ENCODE data around the gene MSI2. TPM values are rescaled to one million over a fixed set of nuclear protein-coding genes. Genes with fewer than 3 reads are reported as not detected.

The MSI2 gene
- total RNA-seq, 1 donor from 2014 or later, result 33.8 TPM

GRCh38 chr17:57713140-57713539 is 456.8 kb downstream of the MSI2 start:
- Histone ChIP-seq H3K4me3 (ENCODE audit: low read depth, low read length) (no peak overlapping the region), H3K36me3 (ENCODE audit: control insufficient read depth, insufficient read depth, low read length) (no peaks in the 10 kb centered on the region), H3K27me3 (ENCODE audit: control insufficient read depth, insufficient read depth, low read length) (peaks cover 25% of the 10 kb centered on the region)
- no peak for DNase-seq (ENCODE audit: low read depth)
- TF ChIP-seq, protein P1, sequence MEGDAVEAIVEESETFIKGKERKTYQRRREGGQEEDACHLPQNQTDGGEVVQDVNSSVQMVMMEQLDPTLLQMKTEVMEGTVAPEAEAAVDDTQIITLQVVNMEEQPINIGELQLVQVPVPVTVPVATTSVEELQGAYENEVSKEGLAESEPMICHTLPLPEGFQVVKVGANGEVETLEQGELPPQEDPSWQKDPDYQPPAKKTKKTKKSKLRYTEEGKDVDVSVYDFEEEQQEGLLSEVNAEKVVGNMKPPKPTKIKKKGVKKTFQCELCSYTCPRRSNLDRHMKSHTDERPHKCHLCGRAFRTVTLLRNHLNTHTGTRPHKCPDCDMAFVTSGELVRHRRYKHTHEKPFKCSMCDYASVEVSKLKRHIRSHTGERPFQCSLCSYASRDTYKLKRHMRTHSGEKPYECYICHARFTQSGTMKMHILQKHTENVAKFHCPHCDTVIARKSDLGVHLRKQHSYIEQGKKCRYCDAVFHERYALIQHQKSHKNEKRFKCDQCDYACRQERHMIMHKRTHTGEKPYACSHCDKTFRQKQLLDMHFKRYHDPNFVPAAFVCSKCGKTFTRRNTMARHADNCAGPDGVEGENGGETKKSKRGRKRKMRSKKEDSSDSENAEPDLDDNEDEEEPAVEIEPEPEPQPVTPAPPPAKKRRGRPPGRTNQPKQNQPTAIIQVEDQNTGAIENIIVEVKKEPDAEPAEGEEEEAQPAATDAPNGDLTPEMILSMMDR (IDR thresholded peaks at IDR 0.05; ENCODE audit: insufficient read depth, low read length, poor library complexity, severe bottlenecking), result no peak

DNA sequence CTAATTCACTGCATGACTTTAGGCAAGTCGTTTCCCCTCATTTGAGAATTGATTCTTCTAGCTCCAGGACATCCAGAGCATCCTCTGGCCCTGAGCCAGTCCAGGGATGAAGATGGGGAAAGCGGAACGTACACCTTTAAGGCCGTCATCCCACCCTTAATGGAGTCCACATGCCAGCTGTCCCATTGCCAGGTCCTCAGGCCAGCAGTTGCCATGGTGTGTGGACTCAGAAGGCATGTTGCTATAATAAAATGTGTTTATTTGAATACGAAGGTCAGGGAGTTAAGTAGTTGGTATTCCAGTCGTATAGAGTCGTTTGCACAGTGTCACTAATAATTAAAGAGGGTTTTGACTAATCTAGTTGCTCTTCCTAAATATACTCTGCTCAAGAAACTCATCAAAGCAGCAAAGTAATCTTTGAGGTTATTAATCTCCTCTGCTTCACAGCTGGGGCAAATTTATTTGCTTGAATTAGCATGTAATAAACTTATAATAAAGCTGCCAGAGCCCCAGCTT is 458.4 kb downstream of the MSI2 start:
- DNase-seq (ENCODE audit: low read depth), result no peak
- Histone ChIP-seq H3K36me3 (ENCODE audit: control insufficient read depth, insufficient read depth, low read length) (no peaks in the 10 kb centered on the region), H3K27me3 (ENCODE audit: control insufficient read depth, insufficient read depth, low read length) (peaks cover 29% of the 10 kb centered on the region), H3K4me3 (ENCODE audit: low read depth, low read length) (no peak overlapping the region)
- TF ChIP-seq, protein P1 (IDR thresholded peaks at IDR 0.05; ENCODE audit: insufficient read depth, low read length, poor library complexity, severe bottlenecking), result no peak

GRCh38 chr17:57715981-57716380 is 459.7 kb downstream of the MSI2 start:
- Histone ChIP-seq H3K4me3 (ENCODE audit: low read depth, low read length) (no peak overlapping the region), H3K36me3 (ENCODE audit: control insufficient read depth, insufficient read depth, low read length) (no peaks in the 10 kb centered on the region), H3K27me3 (ENCODE audit: control insufficient read depth, insufficient read depth, low read length) (peaks cover 36% of the 10 kb centered on the region)
- DNase-seq (ENCODE audit: low read depth), result no peak
- TF ChIP-seq, protein P1 (IDR thresholded peaks at IDR 0.05; ENCODE audit: insufficient read depth, low read length, poor library complexity, severe bottlenecking), result no peak

DNA sequence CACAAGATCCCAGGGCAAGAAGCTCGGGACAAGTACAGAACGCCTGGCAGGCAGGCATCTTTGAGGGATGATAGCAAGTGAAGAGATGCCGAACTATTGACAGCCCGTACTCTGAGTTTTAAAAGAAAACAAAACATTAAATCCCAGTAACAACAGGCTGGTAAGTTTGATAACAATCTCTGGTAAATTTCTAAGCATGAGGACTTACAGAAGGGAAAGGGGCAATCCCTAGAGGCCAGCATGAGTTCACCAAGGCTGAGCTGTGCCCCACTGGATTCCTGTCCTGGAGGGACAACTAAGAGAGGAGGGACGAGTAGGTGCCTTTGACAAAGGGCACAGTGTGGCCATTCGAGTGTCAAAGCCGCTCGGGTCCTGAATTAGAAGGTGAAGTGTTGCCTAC is 462.6 kb downstream of the MSI2 start:
- no peak overlapping the region for H3K4me3 ChIP-seq (ENCODE audit: low read depth, low read length)
- no peak for DNase-seq (ENCODE audit: low read depth)
- no peaks in the 10 kb centered on the region for H3K36me3 ChIP-seq (ENCODE audit: control insufficient read depth, insufficient read depth, low read length)
- TF ChIP-seq, protein P1 (IDR thresholded peaks at IDR 0.05; ENCODE audit: insufficient read depth, low read length, poor library complexity, severe bottlenecking), result no peak
- H3K27me3 ChIP-seq (ENCODE audit: control insufficient read depth, insufficient read depth, low read length), result peaks cover 36% of the 10 kb centered on the region

GRCh38 chr17:57720386-57721035 is 464.2 kb downstream of the MSI2 start:
- Histone ChIP-seq H3K4me3 (ENCODE audit: low read depth, low read length) (no peak overlapping the region), H3K36me3 (ENCODE audit: control insufficient read depth, insufficient read depth, low read length) (no peaks in the 10 kb centered on the region), H3K27me3 (ENCODE audit: control insufficient read depth, insufficient read depth, low read length) (peaks cover 27% of the 10 kb centered on the region)
- TF ChIP-seq, protein P1 (IDR thresholded peaks at IDR 0.05; ENCODE audit: insufficient read depth, low read length, poor library complexity, severe bottlenecking), result no peak
- DNase-seq (ENCODE audit: low read depth), result no peak
